Naive B cell (primary cell): ENCODE results near the gene REC114. TPM values are rescaled to one million over a fixed set of nuclear protein-coding genes. Genes with fewer than 3 reads are reported as not detected.

ENCODE experiments used
- ATAC-seq, 2 donors: fragments of 150-1000 bp; cut with Tn5 transposase; 2 replicates each; pipeline ENCODE4 v1.10.0; 2021; ENCODE audit warnings: low read depth in 2 of 2, mild to moderate bottlenecking in 2 of 2, moderate library complexity in 2 of 2
- DNase-seq: peaks from one replicate; pipeline ENCODE4 v3.0.0; 2022
- H3K27ac Mint-ChIP-seq, 6 donors: one replicate each; pipeline ENCODE4 v1.8.0; 2020 to 2022; ENCODE audit warnings: mild to moderate bottlenecking in 6 of 6, mixed read lengths in 6 of 6, moderate library complexity in 5 of 6, inconsistent platforms in 2 of 6
- H3K27me3 Mint-ChIP-seq, 3 donors: one replicate each; pipeline ENCODE4 v1.8.0; 2021 to 2022; ENCODE audit warnings: mixed read lengths in 3 of 3, mild to moderate bottlenecking in 1 of 3
- H3K36me3 Mint-ChIP-seq, 2 donors: one replicate each; pipeline ENCODE4 v1.8.0; 2020 to 2022; ENCODE audit warnings: mixed read lengths in 2 of 2, inconsistent platforms in 1 of 2, mild to moderate bottlenecking in 1 of 2
- H3K4me1 Mint-ChIP-seq, 3 donors: one replicate each; pipeline ENCODE4 v1.8.0; 2020 to 2022; ENCODE audit warnings: mixed read lengths in 3 of 3, inconsistent platforms in 1 of 3, mild to moderate bottlenecking in 1 of 3, moderate library complexity in 1 of 3
- H3K4me3 Mint-ChIP-seq, 8 donors: one replicate each; pipeline ENCODE4 v1.8.0; 2020 to 2022; ENCODE audit warnings: mild to moderate bottlenecking in 8 of 8, mixed read lengths in 8 of 8, moderate library complexity in 8 of 8, inconsistent platforms in 2 of 8
- H3K9me3 Mint-ChIP-seq, 7 donors: one replicate each; pipeline ENCODE4 v1.8.0; 2020 to 2022; ENCODE audit warnings: mixed read lengths in 7 of 7, mild to moderate bottlenecking in 5 of 7, inconsistent platforms in 2 of 7, moderate library complexity in 1 of 7
- polyA plus RNA-seq, 6 donors: library from polyadenylated mRNA; unstranded; fragments of 300-500 nt; fragmentation: Illumina TruSeq; gene quantifications; one replicate each; pipeline ENCODE4 v1.2.3, GENCODE V29; 2021; ENCODE audit warnings: low read depth in 6 of 6

The REC114 gene
- polyA plus RNA-seq, 6 donors from 2014 or later, result not detected

- Mint-ChIP-seq H3K4me3 (no peak overlapping the region), H3K9me3 (peaks cover 0 to 2% (median 0%) of the 10 kb centered on the region in 7 donors), H3K27me3 (no peaks in the 10 kb centered on the region), H3K36me3 (no peaks in the 10 kb centered on the region), H3K4me1 (peaks cover 29 to 69% (median 43%) of the 10 kb centered on the region in 3 donors), H3K27ac (no peak overlapping the region)
- ATAC-seq (no peak), DNase-seq (no peak)
Observed at GRCh38 chr15:73608941-73609340, 166.0 kb downstream of the REC114 start.

Other genes starting within 250 kb of the REC114 start
- gene HCN4, start 74.2 kb upstream of the REC114 start, polyA plus RNA-seq, result not detected
- gene NPTN, start 190.2 kb downstream of the REC114 start, polyA plus RNA-seq, result 10 to 100 TPM; 20.4 to 40.5 (median 28.3) TPM
- not detected for gene CD276, start 241.2 kb downstream of the REC114 start, polyA plus RNA-seq